Ovary (tissue), 3 donors: ENCODE results near the gene PRRT1.

Experiments
- POLR2A ChIP-seq: fragments of 450-650 bp; IDR thresholded peaks from one replicate; pipeline ENCODE4 v1.6.1; 2017; ENCODE audit warnings: antibody characterized with exemption, mild to moderate bottlenecking, moderate library complexity
- TF ChIP-seq, protein P1 (sequence below), 3 donors: fragments of 450-650 bp in 2 of 3; fragments of 200-600 bp in 1 of 3; IDR thresholded peaks; one replicate each; pipeline versions ENCODE4 v1.5.1 to v1.8.0; 2016 to 2022; ENCODE audit warnings: antibody characterized with exemption in 3 of 3, mild to moderate bottlenecking in 1 of 3
- donor health status: DM: no; HTN: no; CAD: no.

DNA sequence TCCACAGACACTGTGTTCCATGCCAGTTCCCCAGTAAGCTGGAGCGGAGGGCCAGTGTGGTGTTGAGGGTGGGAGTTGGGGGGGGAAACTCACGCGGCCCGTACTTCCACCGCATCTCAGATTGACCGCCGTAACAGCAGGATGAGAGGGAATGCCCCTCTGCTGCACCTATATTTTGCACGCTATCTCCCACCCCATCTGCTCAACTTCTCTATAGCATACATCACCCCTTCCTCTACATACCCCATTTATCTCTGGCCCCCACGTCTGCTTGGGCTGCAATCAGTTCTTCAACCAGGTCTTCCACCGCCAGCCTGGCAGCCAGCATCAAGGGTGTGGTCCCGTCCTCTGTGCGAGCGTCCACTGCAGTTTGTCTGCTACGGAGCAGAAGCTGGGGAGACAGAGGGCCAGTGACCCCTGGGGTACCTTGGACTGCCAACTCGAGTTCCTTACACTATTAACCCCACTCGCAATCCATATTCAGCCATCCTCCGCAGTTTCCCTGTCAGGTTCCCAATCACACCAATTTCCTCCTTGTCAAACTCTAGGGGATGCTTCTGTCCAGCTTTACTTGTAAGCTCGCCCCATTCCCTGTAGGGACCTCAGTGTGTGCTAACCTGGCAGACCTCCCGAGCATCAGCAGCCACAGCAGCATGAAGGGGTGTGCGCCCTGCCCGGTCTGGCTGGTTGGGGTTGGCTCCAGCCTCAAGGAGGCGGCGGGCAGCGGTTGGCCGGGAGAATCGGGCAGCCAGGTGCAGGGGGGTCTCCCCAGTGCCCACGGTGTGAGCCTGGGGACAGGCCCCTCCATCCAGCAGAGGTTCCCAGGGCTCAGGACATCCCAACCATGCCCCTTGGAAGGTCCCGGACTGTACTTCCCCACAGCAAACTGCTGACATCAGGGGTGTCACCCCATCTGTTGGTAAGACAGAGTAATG, 45.2 kb upstream of the PRRT1 start:
- TF ChIP-seq, protein P1, sequence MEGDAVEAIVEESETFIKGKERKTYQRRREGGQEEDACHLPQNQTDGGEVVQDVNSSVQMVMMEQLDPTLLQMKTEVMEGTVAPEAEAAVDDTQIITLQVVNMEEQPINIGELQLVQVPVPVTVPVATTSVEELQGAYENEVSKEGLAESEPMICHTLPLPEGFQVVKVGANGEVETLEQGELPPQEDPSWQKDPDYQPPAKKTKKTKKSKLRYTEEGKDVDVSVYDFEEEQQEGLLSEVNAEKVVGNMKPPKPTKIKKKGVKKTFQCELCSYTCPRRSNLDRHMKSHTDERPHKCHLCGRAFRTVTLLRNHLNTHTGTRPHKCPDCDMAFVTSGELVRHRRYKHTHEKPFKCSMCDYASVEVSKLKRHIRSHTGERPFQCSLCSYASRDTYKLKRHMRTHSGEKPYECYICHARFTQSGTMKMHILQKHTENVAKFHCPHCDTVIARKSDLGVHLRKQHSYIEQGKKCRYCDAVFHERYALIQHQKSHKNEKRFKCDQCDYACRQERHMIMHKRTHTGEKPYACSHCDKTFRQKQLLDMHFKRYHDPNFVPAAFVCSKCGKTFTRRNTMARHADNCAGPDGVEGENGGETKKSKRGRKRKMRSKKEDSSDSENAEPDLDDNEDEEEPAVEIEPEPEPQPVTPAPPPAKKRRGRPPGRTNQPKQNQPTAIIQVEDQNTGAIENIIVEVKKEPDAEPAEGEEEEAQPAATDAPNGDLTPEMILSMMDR (IDR thresholded peaks at IDR 0.05): no peak
- TF ChIP-seq POLR2A: no peak
